Trophoblast cell (in vitro differentiated cells and primary cell): ENCODE results near the gene LCP1.

ENCODE experiments used
- DNase-seq, 2 donors: peaks; one replicate each; pipeline ENCODE4 v3.0.0-alpha.2; 2016
- H2AFZ ChIP-seq: 2 replicates; pipeline ENCODE4 v1.6.1; 2013; ENCODE audit warnings: low read length, moderate library complexity, mild to moderate bottlenecking; ENCODE audit not compliant: insufficient read depth, poor library complexity
- H2AK5ac ChIP-seq: 2 replicates; pipeline ENCODE4 v1.6.1; 2013; ENCODE audit warnings: mild to moderate bottlenecking, low read length
- H2BK120ac ChIP-seq: 2 replicates; pipeline ENCODE4 v1.6.1; 2013; ENCODE audit warnings: low read length, mild to moderate bottlenecking, moderate library complexity; ENCODE audit not compliant: insufficient read depth, poor library complexity
- H2BK12ac ChIP-seq: 2 replicates; pipeline ENCODE4 v1.6.1; 2013; ENCODE audit warnings: mild to moderate bottlenecking, low read length, moderate library complexity
- H2BK5ac ChIP-seq: 2 replicates; pipeline ENCODE4 v1.6.1; 2013; ENCODE audit warnings: low read length, low read depth, moderate library complexity, mild to moderate bottlenecking; ENCODE audit not compliant: poor library complexity
- H3K14ac ChIP-seq: 2 replicates; pipeline ENCODE4 v1.6.1; 2013; ENCODE audit warnings: mild to moderate bottlenecking, low read length
- H3K18ac ChIP-seq: 2 replicates; pipeline ENCODE4 v1.6.1; 2013; ENCODE audit warnings: mild to moderate bottlenecking, low read length
- H3K23ac ChIP-seq: 2 replicates; pipeline ENCODE4 v1.6.1; 2013; ENCODE audit warnings: low read length
- H3K27ac ChIP-seq: 2 replicates; pipeline ENCODE4 v1.5.1; 2013; ENCODE audit warnings: low read depth, mild to moderate bottlenecking, inconsistent platforms, low read length, moderate library complexity
- H3K27me3 ChIP-seq: 2 replicates; pipeline ENCODE4 v1.6.1; 2013; ENCODE audit warnings: inconsistent platforms, mild to moderate bottlenecking, low read length, moderate library complexity; ENCODE audit not compliant: insufficient read depth
- H3K36me3 ChIP-seq, 2 experiments: 1 replicate in 1 of 2; 2 replicates in 1 of 2; pipeline ENCODE4 v1.6.1; 2013; ENCODE audit warnings: low read length in 2 of 2, mild to moderate bottlenecking in 2 of 2, moderate library complexity in 1 of 2; ENCODE audit not compliant: insufficient read depth in 2 of 2, control insufficient read depth in 1 of 2
- H3K4ac ChIP-seq: 2 replicates; pipeline ENCODE4 v1.6.1; 2013; ENCODE audit warnings: low read depth, mild to moderate bottlenecking, low read length, moderate library complexity
- H3K4me1 ChIP-seq, 2 experiments: 1 replicate in 1 of 2; 2 replicates in 1 of 2; pipeline ENCODE4 v1.6.1; 2013; ENCODE audit warnings: low read length in 2 of 2, mild to moderate bottlenecking in 2 of 2, moderate library complexity in 1 of 2; ENCODE audit not compliant: insufficient read depth in 2 of 2, control insufficient read depth in 1 of 2
- H3K4me2 ChIP-seq: 2 replicates; pipeline ENCODE4 v1.6.1; 2013; ENCODE audit warnings: inconsistent platforms, mild to moderate bottlenecking, low read length, moderate library complexity
- H3K4me3 ChIP-seq: 2 replicates; pipeline ENCODE4 v1.5.1; 2013; ENCODE audit warnings: mild to moderate bottlenecking, low read depth, low read length, inconsistent platforms
- H3K79me1 ChIP-seq: one replicate; pipeline ENCODE4 v1.6.1; 2013; ENCODE audit warnings: low read length
- H3K79me2 ChIP-seq: 2 replicates; pipeline ENCODE4 v1.6.1; 2013; ENCODE audit warnings: low read length, mild to moderate bottlenecking; ENCODE audit not compliant: control insufficient read depth, insufficient read depth, poor library complexity
- H3K9ac ChIP-seq: 2 replicates; pipeline ENCODE4 v1.6.1; 2013; ENCODE audit warnings: mild to moderate bottlenecking, low read length
- H3K9me3 ChIP-seq: 2 replicates; pipeline ENCODE4 v1.6.1; 2013; ENCODE audit warnings: low read depth, mild to moderate bottlenecking, control low read depth, inconsistent platforms, low read length; ENCODE audit not compliant: insufficient read depth
- H4K12ac ChIP-seq: 2 replicates; pipeline ENCODE4 v1.6.1; 2013; ENCODE audit warnings: low read depth, mild to moderate bottlenecking, low read length, moderate library complexity
- H4K8ac ChIP-seq: 2 replicates; pipeline ENCODE4 v1.6.1; 2013; ENCODE audit warnings: low read depth, mild to moderate bottlenecking, low read length, moderate library complexity
- H4K91ac ChIP-seq: one replicate; pipeline ENCODE4 v1.6.1; 2013; ENCODE audit warnings: low read depth, mild to moderate bottlenecking, low read length, moderate library complexity
- WGBS: extraction: QIAGEN DNeasy Blood & Tissue Kit; methylation state at CpG from one replicate; pipeline ENCODE4 v1.1.7; 2013; ENCODE audit warnings: missing lambda C conversion rate; ENCODE audit not compliant: insufficient read length, insufficient coverage; ENCODE audit errors: extremely low coverage; 5-methylcytosine and 5-hydroxymethylcytosine counted together

LCP1 gene

DNA sequence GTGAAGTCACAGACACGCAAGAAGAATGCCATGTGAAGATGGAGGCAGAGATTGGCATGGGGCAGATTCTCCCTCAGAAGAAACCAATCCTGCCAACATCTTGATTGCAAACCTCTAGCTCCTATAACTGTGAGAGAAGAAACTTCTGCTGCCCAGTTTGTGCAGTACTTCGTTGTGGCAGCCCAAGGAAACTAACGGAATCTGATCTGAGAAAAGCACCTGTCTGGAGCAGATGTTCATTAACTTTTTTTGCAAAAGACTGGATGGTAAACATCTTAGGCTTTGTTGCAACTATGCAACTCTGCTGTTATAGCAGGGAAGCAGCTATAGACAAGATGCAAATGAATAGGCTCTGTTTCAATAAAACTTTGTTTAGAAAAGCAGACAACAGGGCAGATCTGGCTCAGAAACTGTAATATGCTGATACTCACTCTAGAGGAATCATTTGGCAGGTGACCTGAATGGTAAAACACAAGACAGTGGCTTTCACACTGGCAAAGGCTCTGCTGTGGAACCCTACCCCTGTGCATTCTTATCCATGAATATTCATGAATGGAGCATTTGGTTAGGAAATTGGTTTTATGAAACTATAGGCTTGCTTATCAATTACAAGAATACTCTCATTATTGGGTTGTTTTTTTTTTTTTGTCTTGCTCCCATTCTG, 51.9 kb downstream of the LCP1 start:
- Histone ChIP-seq H3K27ac (no peak overlapping the region), H4K8ac (no peak overlapping the region), H2AFZ (no peak overlapping the region), H3K18ac (no peak overlapping the region), H4K12ac (no peak overlapping the region), H3K9ac (no peak overlapping the region), H3K4ac (no peak overlapping the region), H3K79me2 (no peaks in the 10 kb centered on the region), H2AK5ac (no peak overlapping the region), H3K4me2 (no peak overlapping the region), H3K23ac (no peak overlapping the region), H3K9me3 (no peaks in the 10 kb centered on the region), H3K27me3 (no peaks in the 10 kb centered on the region), H3K4me1 (peaks cover 3 to 4% of the 10 kb centered on the region in 2 experiments), H2BK12ac (no peak overlapping the region), H2BK120ac (no peak overlapping the region), H4K91ac (no peak overlapping the region), H3K14ac (no peak overlapping the region), H3K36me3 (peaks cover 12 to 47% of the 10 kb centered on the region in 2 experiments), H3K4me3 (no peak overlapping the region), H3K79me1 (no peaks in the 10 kb centered on the region), H2BK5ac (no peak overlapping the region)
- WGBS, result no CpG with 5 or more reads among the region's 3 CpGs
- no peak for DNase-seq

DNA sequence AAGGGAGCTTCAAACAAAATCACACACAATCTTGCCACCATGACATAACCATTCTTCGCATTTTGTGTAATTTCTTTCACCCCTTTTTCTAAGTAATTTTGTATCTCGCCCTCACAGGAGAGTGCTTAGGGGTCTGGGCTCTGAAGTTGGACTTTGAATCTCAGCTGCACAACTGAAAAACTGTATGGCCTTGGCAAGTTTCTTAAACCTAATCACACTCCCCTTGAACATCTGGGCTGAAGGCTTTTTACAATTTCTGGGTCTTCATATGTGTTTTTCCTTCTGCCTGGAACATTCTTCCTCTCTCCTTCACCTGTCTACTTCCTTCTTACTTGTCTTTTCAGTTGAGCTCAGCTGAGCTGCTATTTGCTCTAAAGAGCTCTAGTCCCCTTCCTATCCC, 52.9 kb downstream of the LCP1 start:
- H4K91ac ChIP-seq, result no peak overlapping the region
- no peak overlapping the region for H2AFZ ChIP-seq
- H3K9me3 ChIP-seq, result no peaks in the 10 kb centered on the region
- no peak overlapping the region for H2BK12ac ChIP-seq
- H2BK120ac ChIP-seq, result no peak overlapping the region
- no peak overlapping the region for H4K8ac ChIP-seq
- no peak overlapping the region for H3K18ac ChIP-seq
- H3K4me2 ChIP-seq, result no peak overlapping the region
- H2AK5ac ChIP-seq, result no peak overlapping the region
- H3K14ac ChIP-seq, result no peak overlapping the region
- no peak overlapping the region for H3K4me3 ChIP-seq
- no peak overlapping the region for H3K4ac ChIP-seq
- H2BK5ac ChIP-seq, result no peak overlapping the region
- no peak overlapping the region for H3K23ac ChIP-seq
- H3K27me3 ChIP-seq, result no peaks in the 10 kb centered on the region
- H3K27ac ChIP-seq, result no peak overlapping the region
- H3K79me2 ChIP-seq, result no peaks in the 10 kb centered on the region
- no CpG with 5 or more reads among the region's 2 CpGs for WGBS
- no peak overlapping the region for H4K12ac ChIP-seq
- peaks cover 12 to 47% of the 10 kb centered on the region in 2 experiments for H3K36me3 ChIP-seq
- no peaks in the 10 kb centered on the region for H3K79me1 ChIP-seq
- no peak for DNase-seq
- H3K9ac ChIP-seq, result no peak overlapping the region
- no peaks in the 10 kb centered on the region for H3K4me1 ChIP-seq

DNA sequence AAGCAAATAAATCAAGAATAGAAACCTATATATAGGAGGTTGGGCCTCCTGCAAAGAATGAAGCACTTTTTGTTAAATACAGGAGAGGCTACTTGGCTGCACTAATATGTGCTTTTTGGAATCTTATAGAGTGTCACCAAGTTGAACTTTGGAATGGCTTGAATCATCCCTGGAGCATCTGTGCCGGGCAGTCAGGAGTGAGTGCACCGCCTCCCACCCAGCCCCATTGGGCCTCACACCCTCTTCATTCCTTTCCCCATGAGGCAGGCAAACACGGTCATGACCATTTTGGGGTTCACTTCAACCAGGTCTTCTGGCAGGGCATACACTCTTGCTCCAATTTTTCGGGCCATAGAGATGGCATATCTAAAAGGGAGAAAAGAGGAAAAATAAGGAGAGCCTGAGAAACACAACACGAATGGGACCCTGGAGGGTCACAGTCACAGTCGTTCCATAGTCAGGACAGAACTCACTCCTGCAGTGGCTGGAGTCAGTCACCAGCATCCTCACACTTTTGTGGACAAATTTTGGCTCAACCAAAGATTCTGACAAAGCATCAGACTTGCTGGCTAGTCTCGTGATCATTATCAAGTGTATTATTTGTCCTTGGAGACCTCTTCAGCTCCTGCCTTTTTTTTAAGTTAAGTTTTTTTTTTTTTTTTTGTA, 54.5 kb downstream of the LCP1 start:
- peaks cover 10 to 40% of the 10 kb centered on the region in 2 experiments for H3K36me3 ChIP-seq
- H3K79me2 ChIP-seq, result no peaks in the 10 kb centered on the region
- H3K79me1 ChIP-seq, result no peaks in the 10 kb centered on the region
- no peak overlapping the region for H2BK5ac ChIP-seq
- no peak overlapping the region for H3K4me3 ChIP-seq
- no peak overlapping the region for H3K23ac ChIP-seq
- H3K9ac ChIP-seq, result no peak overlapping the region
- no peak overlapping the region for H2AFZ ChIP-seq
- H3K4ac ChIP-seq, result no peak overlapping the region
- H3K4me2 ChIP-seq, result no peak overlapping the region
- no peak overlapping the region for H3K18ac ChIP-seq
- peaks cover 0 to 3% of the 10 kb centered on the region in 2 experiments for H3K4me1 ChIP-seq
- no peak overlapping the region for H3K27ac ChIP-seq
- no peak overlapping the region for H4K8ac ChIP-seq
- H3K27me3 ChIP-seq, result no peaks in the 10 kb centered on the region
- H2BK12ac ChIP-seq, result no peak overlapping the region
- no peak for DNase-seq
- no peak overlapping the region for H2BK120ac ChIP-seq
- H4K12ac ChIP-seq, result no peak overlapping the region
- no peak overlapping the region for H3K14ac ChIP-seq
- no peaks in the 10 kb centered on the region for H3K9me3 ChIP-seq
- no peak overlapping the region for H2AK5ac ChIP-seq
- no CpG with 5 or more reads among the region's 7 CpGs for WGBS
- no peak overlapping the region for H4K91ac ChIP-seq

DNA sequence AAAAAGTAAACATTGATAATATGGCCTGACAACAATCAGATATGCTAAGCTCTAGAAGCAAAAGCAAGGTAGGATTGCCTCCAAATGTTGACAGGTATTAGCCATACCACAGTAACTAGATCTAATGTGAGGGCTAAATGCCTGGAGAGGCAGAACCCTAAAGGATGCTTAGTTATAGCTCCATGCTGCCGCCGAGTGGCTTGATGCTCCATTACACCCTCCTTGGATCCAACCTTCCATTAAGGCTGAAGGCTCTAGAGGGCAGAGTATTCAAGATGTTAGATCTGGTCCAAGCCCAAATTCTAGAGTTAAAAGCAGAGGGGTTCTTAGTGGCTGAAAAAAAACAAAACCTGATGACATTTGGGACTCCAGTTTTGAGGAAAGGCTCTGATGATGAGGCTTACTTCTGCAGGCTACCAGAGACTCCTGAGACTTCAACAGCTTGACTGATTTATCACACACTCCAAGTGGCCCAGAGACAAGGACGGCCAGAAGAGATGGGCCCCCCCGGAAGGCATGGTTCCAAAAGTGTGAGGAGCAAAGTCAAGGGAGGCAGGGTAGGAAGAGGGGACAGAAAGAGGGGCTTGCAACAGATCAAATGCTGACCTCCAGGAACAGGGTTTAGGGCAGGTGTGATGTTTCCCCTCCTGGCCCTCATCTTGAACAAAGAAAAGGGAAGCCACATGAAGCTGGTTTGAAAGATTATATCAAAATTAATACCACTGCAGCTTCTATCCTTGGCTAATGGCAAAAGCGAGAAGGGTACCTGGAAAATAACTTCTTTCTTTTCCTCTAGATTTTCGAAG, 55.2 kb downstream of the LCP1 start:
- H3K4me2 ChIP-seq, result no peak overlapping the region
- no peak overlapping the region for H3K9ac ChIP-seq
- H3K14ac ChIP-seq, result no peak overlapping the region
- H3K36me3 ChIP-seq, result peaks cover 10 to 35% of the 10 kb centered on the region in 2 experiments
- no peak overlapping the region for H3K27ac ChIP-seq
- H2BK120ac ChIP-seq, result no peak overlapping the region
- H3K4me1 ChIP-seq, result peaks cover 2 to 3% of the 10 kb centered on the region in 2 experiments
- no peak overlapping the region for H3K23ac ChIP-seq
- no peak overlapping the region for H3K4ac ChIP-seq
- H2BK12ac ChIP-seq, result no peak overlapping the region
- H2AFZ ChIP-seq, result no peak overlapping the region
- no peak overlapping the region for H3K18ac ChIP-seq
- no peaks in the 10 kb centered on the region for H3K9me3 ChIP-seq
- DNase-seq, result peak; percentile 80 to 88
- H4K8ac ChIP-seq, result no peak overlapping the region
- H3K4me3 ChIP-seq, result no peak overlapping the region
- no peaks in the 10 kb centered on the region for H3K79me2 ChIP-seq
- no peak overlapping the region for H4K12ac ChIP-seq
- no peak overlapping the region for H2BK5ac ChIP-seq
- no peaks in the 10 kb centered on the region for H3K79me1 ChIP-seq
- H3K27me3 ChIP-seq, result no peaks in the 10 kb centered on the region
- no peak overlapping the region for H2AK5ac ChIP-seq
- no CpG with 5 or more reads among the region's 6 CpGs for WGBS
- H4K91ac ChIP-seq, result no peak overlapping the region
